Measurements from ENCODE around the gene TSC22D3.

GRCh38 chrX:107823042-107823441 is 47.5 kb upstream of the TSC22D3 start:
- TF ChIP-seq ZFP30 (CRISPR knock-in tag; IDR thresholded peaks at IDR 0.05) (no peak), PPARA (CRISPR knock-in tag; IDR thresholded peaks at IDR 0.05; ENCODE audit: borderline replicate concordance) (no peak), ZNF565 (CRISPR knock-in tag; conservative IDR thresholded peaks at IDR 0.05; ENCODE audit: low read depth) (no peak), PATZ1 (CRISPR knock-in tag; IDR thresholded peaks at IDR 0.05; ENCODE audit: borderline replicate concordance) (no peak), OSR1 (CRISPR knock-in tag; IDR thresholded peaks at IDR 0.05) (no peak)
